ENCODE data around the gene C4orf17. TPM values are rescaled to one million over a fixed set of nuclear protein-coding genes. Genes with fewer than 3 reads are reported as not detected.

C4orf17 gene
- total RNA-seq, 1 donor from 2014 or later: not detected

GRCh38 chr4:99537674-99538073 lies 26.9 kb downstream of the C4orf17 start:
- Histone ChIP-seq H3K36me3 (ENCODE audit: insufficient read depth, low read length) (no peaks in the 10 kb centered on the region), H3K4me1 (ENCODE audit: insufficient read depth, low read length) (no peaks in the 10 kb centered on the region), H2AFZ (ENCODE audit: low read depth, low read length) (no peak overlapping the region), H3K9ac (ENCODE audit: low read length) (no peak overlapping the region), H3K9me3 (ENCODE audit: insufficient read depth, low read depth, low read length) (no peaks in the 10 kb centered on the region), H3K4me2 (ENCODE audit: low read length) (no peak overlapping the region), H4K20me1 (ENCODE audit: insufficient read depth, low read length) (no peaks in the 10 kb centered on the region), H3K27ac (ENCODE audit: low read depth, low read length) (no peak overlapping the region), H3K27me3 (ENCODE audit: insufficient read depth, low read length) (no peaks in the 10 kb centered on the region), H3K79me2 (ENCODE audit: insufficient read depth, low read length) (no peaks in the 10 kb centered on the region), H3K4me3 (ENCODE audit: insufficient read depth, low read depth, low read length) (no peak overlapping the region)
- Mint-ChIP-seq H3K9me3 (ENCODE audit: unreplicated experiment) (peaks cover 3% of the 10 kb centered on the region), H3K4me3 (ENCODE audit: unreplicated experiment) (no peak overlapping the region), H3K27ac (ENCODE audit: unreplicated experiment) (no peak overlapping the region), H3K27me3 (ENCODE audit: low read depth, unreplicated experiment) (no peaks in the 10 kb centered on the region), H3K36me3 (ENCODE audit: low read depth, unreplicated experiment) (no peaks in the 10 kb centered on the region), H3K4me1 (ENCODE audit: low read depth, unreplicated experiment) (no peaks in the 10 kb centered on the region)
- DNase-seq (ENCODE audit: low read depth): no peak
- no peak for FAIRE-seq
- TF ChIP-seq EZH2 (IDR thresholded peaks at IDR 0.05; ENCODE audit: insufficient read depth, low read length): no peak
- no peak for TF ChIP-seq CTCF (IDR thresholded peaks at IDR 0.05; ENCODE audit: insufficient read depth, low read depth, low read length)

- no peaks in the 10 kb centered on the region for H3K9me3 ChIP-seq (ENCODE audit: insufficient read depth, low read depth, low read length)
- H3K36me3 ChIP-seq (ENCODE audit: insufficient read depth, low read length): no peaks in the 10 kb centered on the region
- H3K9me3 Mint-ChIP-seq (ENCODE audit: unreplicated experiment): peaks cover 3% of the 10 kb centered on the region
- no peaks in the 10 kb centered on the region for H3K4me1 Mint-ChIP-seq (ENCODE audit: low read depth, unreplicated experiment)
- TF ChIP-seq EZH2 (IDR thresholded peaks at IDR 0.05; ENCODE audit: insufficient read depth, low read length) (no peak), CTCF (IDR thresholded peaks at IDR 0.05; ENCODE audit: insufficient read depth, low read depth, low read length) (no peak)
- no peaks in the 10 kb centered on the region for H4K20me1 ChIP-seq (ENCODE audit: insufficient read depth, low read length)
- H3K4me3 Mint-ChIP-seq (ENCODE audit: unreplicated experiment): no peak overlapping the region
- H3K9ac ChIP-seq (ENCODE audit: low read length): no peak overlapping the region
- H3K4me2 ChIP-seq (ENCODE audit: low read length): no peak overlapping the region
- H3K4me1 ChIP-seq (ENCODE audit: insufficient read depth, low read length): no peaks in the 10 kb centered on the region
- no peak for DNase-seq (ENCODE audit: low read depth)
- no peaks in the 10 kb centered on the region for H3K27me3 ChIP-seq (ENCODE audit: insufficient read depth, low read length)
- H2AFZ ChIP-seq (ENCODE audit: low read depth, low read length): no peak overlapping the region
- H3K79me2 ChIP-seq (ENCODE audit: insufficient read depth, low read length): no peaks in the 10 kb centered on the region
- H3K36me3 Mint-ChIP-seq (ENCODE audit: low read depth, unreplicated experiment): no peaks in the 10 kb centered on the region
- no peaks in the 10 kb centered on the region for H3K27me3 Mint-ChIP-seq (ENCODE audit: low read depth, unreplicated experiment)
- H3K27ac Mint-ChIP-seq (ENCODE audit: unreplicated experiment): no peak overlapping the region
- no peak overlapping the region for H3K27ac ChIP-seq (ENCODE audit: low read depth, low read length)
- H3K4me3 ChIP-seq (ENCODE audit: insufficient read depth, low read depth, low read length): no peak overlapping the region
- no peak for FAIRE-seq
Measured at GRCh38 chr4:99540277-99540939, 29.6 kb downstream of the C4orf17 start.

GRCh38 chr4:99552872-99553271 lies 42.1 kb downstream of the C4orf17 start:
- Histone ChIP-seq H3K79me2 (ENCODE audit: insufficient read depth, low read length) (no peaks in the 10 kb centered on the region), H3K4me2 (ENCODE audit: low read length) (no peak overlapping the region), H3K27ac (ENCODE audit: low read depth, low read length) (no peak overlapping the region), H3K9ac (ENCODE audit: low read length) (no peak overlapping the region), H3K36me3 (ENCODE audit: insufficient read depth, low read length) (no peaks in the 10 kb centered on the region), H3K4me3 (ENCODE audit: insufficient read depth, low read depth, low read length) (no peak overlapping the region), H3K4me1 (ENCODE audit: insufficient read depth, low read length) (no peaks in the 10 kb centered on the region), H2AFZ (ENCODE audit: low read depth, low read length) (no peak overlapping the region), H4K20me1 (ENCODE audit: insufficient read depth, low read length) (no peaks in the 10 kb centered on the region), H3K9me3 (ENCODE audit: insufficient read depth, low read depth, low read length) (no peaks in the 10 kb centered on the region), H3K27me3 (ENCODE audit: insufficient read depth, low read length) (no peaks in the 10 kb centered on the region)
- no peak overlapping the region for H3K4me3 Mint-ChIP-seq (ENCODE audit: unreplicated experiment)
- no peaks in the 10 kb centered on the region for H3K9me3 Mint-ChIP-seq (ENCODE audit: unreplicated experiment)
- DNase-seq (ENCODE audit: low read depth) (no peak), FAIRE-seq (no peak)
- no peaks in the 10 kb centered on the region for H3K36me3 Mint-ChIP-seq (ENCODE audit: low read depth, unreplicated experiment)
- TF ChIP-seq EZH2 (IDR thresholded peaks at IDR 0.05; ENCODE audit: insufficient read depth, low read length) (no peak), CTCF (IDR thresholded peaks at IDR 0.05; ENCODE audit: insufficient read depth, low read depth, low read length) (no peak)
- H3K27ac Mint-ChIP-seq (ENCODE audit: unreplicated experiment): no peak overlapping the region
- H3K27me3 Mint-ChIP-seq (ENCODE audit: low read depth, unreplicated experiment): no peaks in the 10 kb centered on the region
- H3K4me1 Mint-ChIP-seq (ENCODE audit: low read depth, unreplicated experiment): no peaks in the 10 kb centered on the region
